GM06990 (cell line): ENCODE data around the gene CXCR4.

Source experiments
- DNase-seq: peaks from one replicate; pipeline ENCODE4 v3.0.0-alpha.2; 2011; ENCODE audit not compliant: insufficient read length; ENCODE audit errors: extremely low read depth
- H3K27me3 ChIP-seq: replicated peaks from 2 replicates; pipeline ENCODE4 v1.6.0; 2011; ENCODE audit warnings: low read length; ENCODE audit not compliant: control insufficient read depth, insufficient read depth
- H3K36me3 ChIP-seq: 2 replicates; pipeline ENCODE4 v1.5.1; 2011; ENCODE audit warnings: low read length; ENCODE audit not compliant: control insufficient read depth, insufficient read depth
- H3K4me3 ChIP-seq: replicated peaks from 2 replicates; pipeline ENCODE4 v1.5.1; 2011; ENCODE audit warnings: low read depth, mild to moderate bottlenecking, control low read depth, low read length
- TF ChIP-seq, protein P1 (sequence below): IDR thresholded peaks from 2 replicates; pipeline ENCODE4 v1.5.1; 2011; ENCODE audit warnings: low read length, control low read depth, mild to moderate bottlenecking, inconsistent platforms; ENCODE audit not compliant: insufficient read depth, poor library complexity, severe bottlenecking

The CXCR4 gene

DNA sequence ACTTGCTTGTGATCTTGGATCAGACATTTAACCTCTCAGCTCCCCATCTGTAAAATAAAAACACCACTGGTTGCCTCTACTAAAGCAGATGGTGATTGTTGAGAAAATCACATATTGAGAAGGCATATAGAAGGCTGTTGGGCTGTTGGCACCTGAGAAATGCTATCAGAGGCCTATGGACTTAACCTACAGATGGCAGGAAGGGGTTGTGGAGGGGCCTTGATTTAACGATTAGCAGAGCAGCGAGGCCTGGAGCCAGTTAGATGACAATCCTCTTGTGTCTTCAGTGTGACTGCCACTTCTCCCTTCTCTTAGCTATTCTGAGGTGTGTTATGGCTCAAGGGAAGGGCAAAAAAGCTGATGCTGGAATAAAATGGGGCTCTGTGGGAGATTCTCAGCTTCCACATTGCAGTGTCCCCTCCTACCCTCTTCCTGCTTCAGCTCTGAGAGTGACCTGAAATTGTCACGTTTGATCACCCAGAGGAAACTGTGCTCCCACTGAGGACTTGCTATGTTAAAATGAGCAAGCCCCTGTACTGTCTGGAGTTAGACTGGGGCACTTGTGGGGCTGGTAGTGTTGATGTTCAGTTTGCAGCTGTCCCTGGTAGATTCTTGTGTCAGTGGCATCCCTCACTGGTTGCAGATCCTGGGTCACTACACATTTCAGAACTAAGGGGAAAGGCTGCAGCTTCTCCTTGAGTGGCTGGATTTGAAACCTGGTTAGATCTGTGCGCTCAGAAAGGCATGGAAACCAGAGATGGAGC, 31.5 kb downstream of the CXCR4 start:
- no peak for DNase-seq
- TF ChIP-seq, protein P1, sequence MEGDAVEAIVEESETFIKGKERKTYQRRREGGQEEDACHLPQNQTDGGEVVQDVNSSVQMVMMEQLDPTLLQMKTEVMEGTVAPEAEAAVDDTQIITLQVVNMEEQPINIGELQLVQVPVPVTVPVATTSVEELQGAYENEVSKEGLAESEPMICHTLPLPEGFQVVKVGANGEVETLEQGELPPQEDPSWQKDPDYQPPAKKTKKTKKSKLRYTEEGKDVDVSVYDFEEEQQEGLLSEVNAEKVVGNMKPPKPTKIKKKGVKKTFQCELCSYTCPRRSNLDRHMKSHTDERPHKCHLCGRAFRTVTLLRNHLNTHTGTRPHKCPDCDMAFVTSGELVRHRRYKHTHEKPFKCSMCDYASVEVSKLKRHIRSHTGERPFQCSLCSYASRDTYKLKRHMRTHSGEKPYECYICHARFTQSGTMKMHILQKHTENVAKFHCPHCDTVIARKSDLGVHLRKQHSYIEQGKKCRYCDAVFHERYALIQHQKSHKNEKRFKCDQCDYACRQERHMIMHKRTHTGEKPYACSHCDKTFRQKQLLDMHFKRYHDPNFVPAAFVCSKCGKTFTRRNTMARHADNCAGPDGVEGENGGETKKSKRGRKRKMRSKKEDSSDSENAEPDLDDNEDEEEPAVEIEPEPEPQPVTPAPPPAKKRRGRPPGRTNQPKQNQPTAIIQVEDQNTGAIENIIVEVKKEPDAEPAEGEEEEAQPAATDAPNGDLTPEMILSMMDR: no peak
- no peaks in the 10 kb centered on the region for H3K27me3 ChIP-seq
- no peak overlapping the region for H3K4me3 ChIP-seq
- no peaks in the 10 kb centered on the region for H3K36me3 ChIP-seq

GRCh38 chr2:136085453-136086209, 32.3 kb downstream of the CXCR4 start:
- no peaks in the 10 kb centered on the region for H3K36me3 ChIP-seq
- no peak overlapping the region for H3K4me3 ChIP-seq
- DNase-seq: no peak
- no peaks in the 10 kb centered on the region for H3K27me3 ChIP-seq
- TF ChIP-seq, protein P1: no peak

DNA sequence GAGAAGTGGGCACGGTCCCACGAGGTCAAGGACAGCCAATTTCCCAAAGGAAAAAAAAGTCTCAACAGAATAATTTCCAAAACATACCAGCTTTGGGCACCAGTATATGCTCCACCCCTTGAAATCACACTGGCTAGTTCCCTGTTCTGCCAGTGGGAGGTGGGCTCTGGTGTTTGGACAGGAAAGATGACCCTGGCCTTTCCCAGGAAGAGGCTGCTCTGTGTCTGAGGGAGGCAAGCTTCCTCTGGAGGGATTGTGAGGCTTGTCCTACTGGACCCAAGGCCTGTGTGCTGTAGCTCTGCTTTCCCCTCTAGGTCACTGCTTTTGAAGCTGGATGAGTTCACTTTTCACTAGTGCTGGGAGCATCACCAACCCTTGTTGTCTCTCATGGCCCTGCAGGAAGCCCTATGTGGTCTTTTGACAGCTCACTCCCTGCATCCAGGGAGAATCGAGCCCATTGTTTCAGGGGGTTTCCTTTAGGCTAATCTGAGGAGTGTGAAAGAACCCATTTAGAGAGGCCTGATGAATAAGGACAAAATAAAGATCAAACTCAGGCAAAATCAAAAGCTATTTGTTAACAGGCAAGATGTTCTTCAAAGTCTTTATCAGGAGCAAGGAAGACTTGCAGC, 36.3 kb downstream of the CXCR4 start:
- Histone ChIP-seq H3K4me3 (no peak overlapping the region), H3K27me3 (no peaks in the 10 kb centered on the region), H3K36me3 (no peaks in the 10 kb centered on the region)
- no peak for DNase-seq
- TF ChIP-seq, protein P1: no peak

GRCh38 chr2:136080114-136080513, 37.8 kb downstream of the CXCR4 start:
- H3K36me3 ChIP-seq: no peaks in the 10 kb centered on the region
- no peak overlapping the region for H3K4me3 ChIP-seq
- no peak for DNase-seq
- TF ChIP-seq, protein P1: no peak
- no peaks in the 10 kb centered on the region for H3K27me3 ChIP-seq

DNA sequence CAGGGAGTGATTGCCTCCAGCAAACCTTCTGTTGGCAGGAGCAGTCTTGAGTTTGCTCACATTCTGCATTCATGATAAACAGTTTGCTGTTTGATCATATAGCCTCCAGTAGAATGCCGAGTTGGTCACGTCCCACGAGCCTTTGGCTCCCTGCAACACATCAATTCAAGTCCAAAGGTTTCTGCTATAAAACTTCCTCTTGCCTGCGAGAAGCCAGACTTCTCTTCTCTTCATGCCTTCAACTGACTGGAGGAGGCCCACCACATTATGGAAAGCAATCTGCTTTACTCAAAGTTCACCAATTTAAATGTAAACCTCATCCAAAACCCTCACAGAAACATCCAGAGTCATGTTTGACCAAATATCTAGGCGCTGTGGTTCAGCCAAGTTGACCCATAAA, 40.8 kb downstream of the CXCR4 start:
- DNase-seq: no peak
- no peaks in the 10 kb centered on the region for H3K27me3 ChIP-seq
- TF ChIP-seq, protein P1: no peak

More for the DNA sequence above, 40.8 kb downstream of the CXCR4 start:
- no peaks in the 10 kb centered on the region for H3K36me3 ChIP-seq
- no peak overlapping the region for H3K4me3 ChIP-seq
